ENCODE results near the gene LRRN4. TPM values are rescaled to one million over a fixed set of nuclear protein-coding genes. Genes with fewer than 3 reads are reported as not detected.

The LRRN4 gene
- total RNA-seq, 6 experiments from 2014 or later, result 0.10 to 0.31 (median 0.18) TPM; not detected in 2

GRCh38 chr20:6007529-6008103 lies 46.2 kb downstream of the LRRN4 start:
- peak; percentile 48 to 71 (median 57) for ATAC-seq
- H3K36me3 ChIP-seq, result peaks cover 0 to 30% (median 18%) of the 10 kb centered on the region in 4 donors
- DNase-seq, result no peak
- TF ChIP-seq POLR2A (IDR thresholded peaks at IDR 0.05) (peak; percentile 17), CTCF (IDR thresholded peaks at IDR 0.05) (no peak)
- intact Hi-C loops (cut with DNase I), result no loop called here
- 12% methylated on average over 3 of the region's 3 CpGs for WGBS (ENCODE audit: insufficient coverage, low coverage, low lambda C conversion rate, missing lambda C conversion rate)
- H3K27ac ChIP-seq, result peak overlapping the region; percentile 40 to 77 (median 71)
- H3K27me3 ChIP-seq, result no peaks in the 10 kb centered on the region
- peaks cover 0 to 28% (median 0%) of the 10 kb centered on the region in 4 donors for H3K4me1 ChIP-seq
- no peaks in the 10 kb centered on the region for H3K9me3 ChIP-seq
- H3K4me3 ChIP-seq, result peak overlapping the region; percentile 74 to 92 (median 76)

GRCh38 chr20:6007094-6007528 lies 46.7 kb downstream of the LRRN4 start:
- Histone ChIP-seq H3K27ac (peak overlapping the region; percentile 40 to 77 (median 71)), H3K4me1 (peaks cover 0 to 23% (median 0%) of the 10 kb centered on the region in 4 donors), H3K4me3 (peak overlapping the region; percentile 74 to 92 (median 76)), H3K9me3 (no peaks in the 10 kb centered on the region), H3K36me3 (peaks cover 0 to 25% (median 15%) of the 10 kb centered on the region in 4 donors), H3K27me3 (no peaks in the 10 kb centered on the region)
- intact Hi-C loops (cut with DNase I), result no loop called here
- DNase-seq, result no peak
- no peak for TF ChIP-seq POLR2A (IDR thresholded peaks at IDR 0.05)
- no peak for TF ChIP-seq CTCF (IDR thresholded peaks at IDR 0.05)
- peak in 1 of 4 donors; percentile 11 for ATAC-seq
- WGBS (ENCODE audit: insufficient coverage, low coverage, low lambda C conversion rate, missing lambda C conversion rate), result 1% methylated on average over 4 of the region's 4 CpGs

- DNase-seq, result no peak
- Histone ChIP-seq H3K36me3 (peaks cover 0 to 20% (median 12%) of the 10 kb centered on the region in 4 donors), H3K9me3 (no peaks in the 10 kb centered on the region), H3K4me3 (peak overlapping the region; percentile 74 to 92 (median 76)), H3K27ac (peak overlapping the region; percentile 71 to 80 (median 77)), H3K4me1 (peaks cover 0 to 17% (median 0%) of the 10 kb centered on the region in 4 donors), H3K27me3 (no peaks in the 10 kb centered on the region)
- intact Hi-C loops (cut with DNase I), result no loop called here
- WGBS (ENCODE audit: insufficient coverage, low coverage, low lambda C conversion rate, missing lambda C conversion rate), result 0% methylated on average over 8 of the region's 10 CpGs
- TF ChIP-seq CTCF (IDR thresholded peaks at IDR 0.05), result no peak
- TF ChIP-seq POLR2A (IDR thresholded peaks at IDR 0.05), result no peak
- no peak for ATAC-seq
Measured at GRCh38 chr20:6006603-6006949, 47.3 kb downstream of the LRRN4 start.

- Histone ChIP-seq H3K9me3 (no peaks in the 10 kb centered on the region), H3K27ac (no peak overlapping the region), H3K36me3 (no peaks in the 10 kb centered on the region), H3K4me3 (no peak overlapping the region), H3K27me3 (no peaks in the 10 kb centered on the region), H3K4me1 (peaks cover 0 to 9% (median 0%) of the 10 kb centered on the region in 4 donors)
- TF ChIP-seq POLR2A (IDR thresholded peaks at IDR 0.05) (no peak), CTCF (IDR thresholded peaks at IDR 0.05) (no peak)
- intact Hi-C loops (cut with DNase I), result no loop called here
- ATAC-seq (no peak), DNase-seq (no peak)
- 80% methylated on average over 7 of the region's 8 CpGs for WGBS (ENCODE audit: insufficient coverage, low coverage, low lambda C conversion rate, missing lambda C conversion rate)
Measured at GRCh38 chr20:6000871-6001270, 53.0 kb downstream of the LRRN4 start.
